Nephron progenitor cell (in vitro differentiated cells): ENCODE data around the gene TLN1.

Experiments
- DNase-seq: peaks from one replicate; pipeline ENCODE4 v3.0.0; 2021
- H3K27ac Mint-ChIP-seq: 2 replicates; pipeline ENCODE4 v1.8.0; 2021; ENCODE audit warnings: mild to moderate bottlenecking, moderate library complexity, mixed read lengths
- H3K27me3 Mint-ChIP-seq: 2 replicates; pipeline ENCODE4 v1.8.0; 2021; ENCODE audit warnings: mild to moderate bottlenecking, low read depth, mixed read lengths; ENCODE audit not compliant: poor library complexity
- H3K36me3 Mint-ChIP-seq: 2 replicates; pipeline ENCODE4 v1.8.0; 2021; ENCODE audit warnings: low read depth, mixed read lengths
- H3K4me1 Mint-ChIP-seq: 2 replicates; pipeline ENCODE4 v1.8.0; 2021; ENCODE audit warnings: mixed read lengths
- H3K4me3 Mint-ChIP-seq: 2 replicates; pipeline ENCODE4 v1.8.0; 2021; ENCODE audit warnings: mild to moderate bottlenecking, moderate library complexity, mixed read lengths
- H3K9me3 Mint-ChIP-seq: 2 replicates; pipeline ENCODE4 v1.8.0; 2021; ENCODE audit warnings: mild to moderate bottlenecking, moderate library complexity, mixed read lengths
- TF ChIP-seq, protein P1 (sequence below): fragments of 200-600 bp; sonication (generic); IDR thresholded peaks from 2 replicates; pipeline ENCODE4 v1.5.0; 2021; ENCODE audit warnings: antibody characterized with exemption

Gene TLN1, protein sequence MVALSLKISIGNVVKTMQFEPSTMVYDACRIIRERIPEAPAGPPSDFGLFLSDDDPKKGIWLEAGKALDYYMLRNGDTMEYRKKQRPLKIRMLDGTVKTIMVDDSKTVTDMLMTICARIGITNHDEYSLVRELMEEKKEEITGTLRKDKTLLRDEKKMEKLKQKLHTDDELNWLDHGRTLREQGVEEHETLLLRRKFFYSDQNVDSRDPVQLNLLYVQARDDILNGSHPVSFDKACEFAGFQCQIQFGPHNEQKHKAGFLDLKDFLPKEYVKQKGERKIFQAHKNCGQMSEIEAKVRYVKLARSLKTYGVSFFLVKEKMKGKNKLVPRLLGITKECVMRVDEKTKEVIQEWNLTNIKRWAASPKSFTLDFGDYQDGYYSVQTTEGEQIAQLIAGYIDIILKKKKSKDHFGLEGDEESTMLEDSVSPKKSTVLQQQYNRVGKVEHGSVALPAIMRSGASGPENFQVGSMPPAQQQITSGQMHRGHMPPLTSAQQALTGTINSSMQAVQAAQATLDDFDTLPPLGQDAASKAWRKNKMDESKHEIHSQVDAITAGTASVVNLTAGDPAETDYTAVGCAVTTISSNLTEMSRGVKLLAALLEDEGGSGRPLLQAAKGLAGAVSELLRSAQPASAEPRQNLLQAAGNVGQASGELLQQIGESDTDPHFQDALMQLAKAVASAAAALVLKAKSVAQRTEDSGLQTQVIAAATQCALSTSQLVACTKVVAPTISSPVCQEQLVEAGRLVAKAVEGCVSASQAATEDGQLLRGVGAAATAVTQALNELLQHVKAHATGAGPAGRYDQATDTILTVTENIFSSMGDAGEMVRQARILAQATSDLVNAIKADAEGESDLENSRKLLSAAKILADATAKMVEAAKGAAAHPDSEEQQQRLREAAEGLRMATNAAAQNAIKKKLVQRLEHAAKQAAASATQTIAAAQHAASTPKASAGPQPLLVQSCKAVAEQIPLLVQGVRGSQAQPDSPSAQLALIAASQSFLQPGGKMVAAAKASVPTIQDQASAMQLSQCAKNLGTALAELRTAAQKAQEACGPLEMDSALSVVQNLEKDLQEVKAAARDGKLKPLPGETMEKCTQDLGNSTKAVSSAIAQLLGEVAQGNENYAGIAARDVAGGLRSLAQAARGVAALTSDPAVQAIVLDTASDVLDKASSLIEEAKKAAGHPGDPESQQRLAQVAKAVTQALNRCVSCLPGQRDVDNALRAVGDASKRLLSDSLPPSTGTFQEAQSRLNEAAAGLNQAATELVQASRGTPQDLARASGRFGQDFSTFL (N-terminal part only)

DNA sequence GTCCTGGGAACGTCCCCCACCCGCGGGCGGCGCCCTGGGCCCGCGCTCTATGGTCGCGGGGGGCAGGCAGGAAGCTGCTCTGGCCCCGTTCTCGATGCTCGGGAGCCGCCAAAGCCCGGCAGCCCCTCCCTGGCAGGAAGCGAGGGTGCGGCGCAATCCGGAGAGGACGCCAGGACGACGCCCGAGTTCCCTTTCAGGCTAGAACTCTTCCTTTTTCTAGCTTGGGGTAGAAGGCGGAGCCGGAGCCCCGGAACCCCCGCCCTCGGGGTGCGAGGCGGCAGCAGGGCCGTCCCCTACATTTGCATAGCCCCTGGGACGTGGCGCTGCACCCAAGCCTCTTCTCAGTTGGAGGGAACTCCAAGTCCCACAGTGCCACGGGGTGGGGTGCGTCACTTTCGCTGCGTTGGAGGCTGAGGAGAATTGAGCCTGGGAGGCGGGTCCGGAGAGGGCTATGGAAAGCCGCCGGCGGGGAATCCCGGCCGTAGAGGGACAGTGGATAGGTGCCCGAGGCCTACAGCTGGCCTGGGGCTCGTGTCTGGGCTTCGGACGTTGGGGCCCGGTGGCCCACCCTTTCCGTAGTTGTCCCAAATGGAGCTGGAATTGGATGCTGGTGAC is at the start of gene TLN1, which contains the start of gene CREB3:
Gene TLN1, minus strand, starts transcription at position 11 of the 615 bp plus-strand sequence. CDS start 6,501 bp downstream, outside the sequence.
Gene CREB3, plus strand, starts transcription at position 482 of the 615 bp plus-strand sequence. Its CDS starts 107 bp downstream, at position 589.
- peak within 1 kb of the TSS; percentile 95 for H3K27ac Mint-ChIP-seq
- no peak within 1 kb of the TSS for H3K4me3 Mint-ChIP-seq
- DNase-seq: peak; percentile 92
- TF ChIP-seq, protein P1, sequence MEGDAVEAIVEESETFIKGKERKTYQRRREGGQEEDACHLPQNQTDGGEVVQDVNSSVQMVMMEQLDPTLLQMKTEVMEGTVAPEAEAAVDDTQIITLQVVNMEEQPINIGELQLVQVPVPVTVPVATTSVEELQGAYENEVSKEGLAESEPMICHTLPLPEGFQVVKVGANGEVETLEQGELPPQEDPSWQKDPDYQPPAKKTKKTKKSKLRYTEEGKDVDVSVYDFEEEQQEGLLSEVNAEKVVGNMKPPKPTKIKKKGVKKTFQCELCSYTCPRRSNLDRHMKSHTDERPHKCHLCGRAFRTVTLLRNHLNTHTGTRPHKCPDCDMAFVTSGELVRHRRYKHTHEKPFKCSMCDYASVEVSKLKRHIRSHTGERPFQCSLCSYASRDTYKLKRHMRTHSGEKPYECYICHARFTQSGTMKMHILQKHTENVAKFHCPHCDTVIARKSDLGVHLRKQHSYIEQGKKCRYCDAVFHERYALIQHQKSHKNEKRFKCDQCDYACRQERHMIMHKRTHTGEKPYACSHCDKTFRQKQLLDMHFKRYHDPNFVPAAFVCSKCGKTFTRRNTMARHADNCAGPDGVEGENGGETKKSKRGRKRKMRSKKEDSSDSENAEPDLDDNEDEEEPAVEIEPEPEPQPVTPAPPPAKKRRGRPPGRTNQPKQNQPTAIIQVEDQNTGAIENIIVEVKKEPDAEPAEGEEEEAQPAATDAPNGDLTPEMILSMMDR: no peak
- H3K27me3 Mint-ChIP-seq: peaks cover 2% of the 10 kb centered on the region
- peaks cover 11% of the 10 kb centered on the region for H3K36me3 Mint-ChIP-seq
- no peaks in the 10 kb centered on the region for H3K9me3 Mint-ChIP-seq
- peaks cover 10% of the 10 kb centered on the region for H3K4me1 Mint-ChIP-seq

DNA sequence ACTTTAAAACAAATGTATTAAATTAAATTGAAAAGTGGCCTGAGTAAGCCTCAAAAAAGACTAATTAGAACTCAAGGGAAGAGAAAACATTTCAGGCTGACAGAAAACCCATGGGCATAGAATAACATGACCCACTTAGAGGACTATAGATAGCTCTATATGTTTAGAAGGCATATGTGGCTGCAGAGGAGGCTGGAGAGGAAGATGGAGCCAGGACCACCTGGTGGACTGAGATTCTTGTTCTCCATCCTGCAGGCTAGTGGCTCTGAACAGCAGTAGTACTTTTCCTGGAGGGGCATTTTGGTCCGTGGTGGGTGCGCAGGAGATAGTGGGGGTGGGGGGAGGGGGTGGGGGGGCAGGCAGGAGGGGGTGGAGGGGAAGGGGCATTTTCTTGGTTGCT is 49.1 kb upstream of the TLN1 start:
- no peak overlapping the region for H3K27ac Mint-ChIP-seq
- TF ChIP-seq, protein P1: no peak
- H3K36me3 Mint-ChIP-seq: peaks cover 26% of the 10 kb centered on the region
- no peak for DNase-seq
- peaks cover 5% of the 10 kb centered on the region for H3K27me3 Mint-ChIP-seq
- peaks cover 5% of the 10 kb centered on the region for H3K9me3 Mint-ChIP-seq
- H3K4me1 Mint-ChIP-seq: peaks cover 20% of the 10 kb centered on the region
- no peak overlapping the region for H3K4me3 Mint-ChIP-seq

DNA sequence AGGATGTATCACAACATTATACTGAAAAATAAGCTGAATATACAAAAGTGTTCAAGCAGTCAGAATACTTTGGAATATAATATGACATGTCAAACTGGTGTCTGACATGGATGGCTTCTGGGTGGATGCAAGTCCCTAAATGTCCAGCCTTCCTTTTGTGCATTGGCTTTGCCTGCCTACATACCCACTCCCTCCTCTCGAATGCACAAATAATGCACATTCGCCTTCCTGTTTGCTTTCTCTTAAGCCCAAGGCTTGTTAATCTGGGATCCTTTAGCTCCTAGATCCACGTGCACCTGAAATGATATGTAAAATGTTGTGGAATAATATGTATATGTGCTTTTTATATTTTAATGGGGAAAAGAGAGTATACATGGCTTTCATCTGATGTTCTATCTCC is 46.5 kb upstream of the TLN1 start:
- H3K4me3 Mint-ChIP-seq: no peak overlapping the region
- H3K36me3 Mint-ChIP-seq: peaks cover 12% of the 10 kb centered on the region
- TF ChIP-seq, protein P1: no peak
- H3K27ac Mint-ChIP-seq: no peak overlapping the region
- peaks cover 40% of the 10 kb centered on the region for H3K4me1 Mint-ChIP-seq
- H3K9me3 Mint-ChIP-seq: peaks cover 4% of the 10 kb centered on the region
- peaks cover 3% of the 10 kb centered on the region for H3K27me3 Mint-ChIP-seq
- DNase-seq: no peak

DNA sequence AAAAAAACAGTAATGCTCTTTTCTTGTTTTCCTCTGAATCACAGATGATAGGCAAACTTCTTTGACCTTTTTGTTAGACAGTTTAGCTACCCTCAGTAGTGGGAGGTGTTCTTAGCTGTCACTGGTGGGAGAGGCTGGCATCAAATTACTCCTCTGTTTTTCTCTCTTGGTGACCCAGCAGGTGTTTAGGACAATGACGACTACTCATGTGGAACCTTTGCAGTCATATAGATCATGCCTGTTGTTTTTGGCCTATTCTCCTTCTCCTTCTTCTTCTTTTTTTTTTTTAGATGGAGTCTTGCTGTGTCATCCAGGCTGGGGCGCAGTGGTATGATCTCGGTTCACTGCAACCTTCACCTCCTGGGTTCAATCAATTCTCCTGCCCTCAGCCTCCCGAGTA is 44.0 kb upstream of the TLN1 start:
- H3K4me1 Mint-ChIP-seq: peaks cover 40% of the 10 kb centered on the region
- no peak for DNase-seq
- peaks cover 7% of the 10 kb centered on the region for H3K36me3 Mint-ChIP-seq
- peak overlapping the region; percentile 0 for H3K4me3 Mint-ChIP-seq
- TF ChIP-seq, protein P1: no peak
- H3K9me3 Mint-ChIP-seq: no peaks in the 10 kb centered on the region
- no peaks in the 10 kb centered on the region for H3K27me3 Mint-ChIP-seq
- H3K27ac Mint-ChIP-seq: peak overlapping the region; percentile 32

DNA sequence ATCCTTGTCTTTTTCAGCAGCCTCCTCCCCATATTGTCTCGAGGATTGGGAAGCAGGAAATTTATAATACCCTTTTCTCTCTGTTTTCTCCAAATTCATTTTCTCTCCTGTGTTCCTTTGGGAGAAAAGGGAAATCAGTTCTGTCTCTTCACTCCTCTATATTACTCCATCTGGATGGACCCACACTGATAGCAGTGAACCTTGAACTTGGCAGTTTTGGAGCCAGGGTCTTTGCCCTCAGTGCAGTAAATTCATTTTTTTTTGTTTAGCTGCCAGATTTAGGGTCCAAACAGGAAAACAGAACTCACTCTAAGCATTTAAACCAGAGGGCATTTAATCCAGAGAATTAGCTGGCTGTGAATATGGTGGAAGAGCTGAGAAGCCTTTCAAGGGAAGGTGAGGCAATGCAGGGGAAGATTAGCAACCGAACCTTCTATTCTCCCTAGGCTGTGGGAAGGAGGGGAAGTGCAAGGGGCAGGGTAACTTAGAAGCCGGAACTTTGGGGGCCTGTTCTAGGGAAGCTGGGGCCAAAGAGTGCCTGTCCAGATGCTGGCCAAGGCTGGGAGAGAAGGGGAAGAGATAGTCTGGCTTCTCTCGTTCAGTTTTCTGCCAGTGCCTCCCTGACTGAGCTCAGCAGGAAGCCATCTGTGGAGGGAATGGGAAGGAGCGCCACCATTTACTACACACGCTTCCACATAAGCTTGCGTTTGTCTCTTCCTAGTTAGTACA is 43.1 kb upstream of the TLN1 start:
- Mint-ChIP-seq H3K4me3 (peak overlapping the region; percentile 30), H3K4me1 (peaks cover 40% of the 10 kb centered on the region), H3K9me3 (no peaks in the 10 kb centered on the region), H3K36me3 (peaks cover 2% of the 10 kb centered on the region), H3K27me3 (no peaks in the 10 kb centered on the region), H3K27ac (peak overlapping the region; percentile 86)
- TF ChIP-seq, protein P1: no peak
- no peak for DNase-seq
